ENCODE data around the gene SRSF3.
"Not testable (repeated sequence)": the region's sequence is repeated elsewhere in the genome, so short reads cannot be mapped to it uniquely, and the experiment has no call there.

The SRSF3 gene

GRCh38 chr6:36576578-36576977, 17.6 kb upstream of the SRSF3 start:
- no peak for DNase-seq (ENCODE audit: low spot score)

DNA sequence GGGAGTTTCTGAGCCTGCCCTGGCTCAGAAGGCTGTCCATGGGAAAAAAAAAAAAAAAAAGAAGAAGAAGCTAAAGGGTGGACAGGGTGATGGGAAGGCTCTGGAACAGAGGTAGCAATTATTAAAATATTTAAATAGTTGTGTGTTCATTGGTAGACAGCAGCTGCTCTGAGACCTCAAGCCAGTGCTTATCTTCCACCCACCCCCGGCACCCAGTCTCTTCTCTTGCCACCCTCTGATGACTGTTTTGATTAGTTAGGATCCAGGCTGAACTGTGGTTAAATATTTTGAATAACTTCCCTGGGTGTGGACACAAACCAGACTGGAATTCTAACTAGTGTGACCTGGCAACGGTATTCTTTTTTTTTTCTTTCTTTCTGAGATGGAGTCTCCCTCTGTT, 16.9 kb upstream of the SRSF3 start:
- no peak for DNase-seq (ENCODE audit: low spot score)

- no peak for DNase-seq (ENCODE audit: low spot score)
Measured at GRCh38 chr6:36578030-36578429, 16.1 kb upstream of the SRSF3 start.

DNA sequence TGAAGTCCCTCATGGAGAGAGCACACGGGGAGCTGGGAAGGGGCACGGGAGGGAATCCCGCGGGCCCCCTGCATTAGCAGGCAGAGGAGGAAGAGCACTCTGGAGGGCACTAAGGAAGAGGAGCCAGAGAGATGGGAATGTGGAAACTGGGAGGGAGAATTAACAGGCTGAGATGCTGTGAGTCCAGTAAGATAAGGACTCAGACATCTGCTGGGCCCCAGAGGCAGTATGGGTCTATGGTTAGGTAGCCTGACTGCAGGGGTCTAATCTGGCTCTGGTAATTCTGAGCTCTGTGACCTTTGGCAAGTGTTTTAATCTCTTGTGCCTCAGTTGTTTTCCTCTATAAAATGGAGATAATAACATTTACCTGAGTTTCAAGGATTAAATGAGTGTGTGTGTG, 15.7 kb upstream of the SRSF3 start:
- no peak for DNase-seq (ENCODE audit: low spot score)

DNA sequence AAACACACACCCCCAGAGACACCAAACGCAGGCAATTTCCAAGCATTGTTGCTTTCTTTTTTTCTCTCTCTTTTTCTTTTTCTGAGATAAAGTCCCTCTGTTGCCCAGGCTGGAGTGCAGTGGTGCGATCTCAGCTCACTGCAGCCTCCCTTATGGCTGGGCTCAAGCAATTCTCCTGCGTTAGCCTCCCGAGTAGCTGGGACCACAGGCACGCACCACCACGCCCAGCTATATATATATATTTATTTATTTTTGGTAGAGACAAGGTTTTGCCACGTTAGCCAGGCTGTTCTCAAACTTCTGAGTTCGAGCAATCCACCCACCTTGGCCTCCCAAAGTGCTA, 14.0 kb upstream of the SRSF3 start:
- DNase-seq (ENCODE audit: low spot score) = no peak

DNA sequence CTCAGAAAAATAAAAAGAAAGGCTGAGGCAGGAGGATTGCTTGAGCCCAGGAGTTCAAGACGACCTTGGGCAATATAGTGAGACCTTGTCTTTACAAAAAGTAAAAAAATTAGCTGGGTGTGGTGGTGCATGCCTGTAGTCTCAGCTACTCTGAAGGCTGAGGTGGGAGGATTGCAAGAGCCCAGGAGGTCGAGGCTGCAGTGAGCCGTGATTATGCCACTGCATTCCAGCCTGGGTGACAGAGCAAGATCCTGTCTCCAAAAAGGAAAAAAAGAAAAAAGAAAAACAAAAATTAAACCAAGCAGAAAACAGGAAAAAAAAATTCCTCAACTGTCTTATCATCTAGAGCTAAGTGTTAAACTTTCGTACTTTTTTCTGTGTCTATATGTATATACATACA, 12.4 kb upstream of the SRSF3 start:
- DNase-seq (ENCODE audit: low spot score) = no peak

DNA sequence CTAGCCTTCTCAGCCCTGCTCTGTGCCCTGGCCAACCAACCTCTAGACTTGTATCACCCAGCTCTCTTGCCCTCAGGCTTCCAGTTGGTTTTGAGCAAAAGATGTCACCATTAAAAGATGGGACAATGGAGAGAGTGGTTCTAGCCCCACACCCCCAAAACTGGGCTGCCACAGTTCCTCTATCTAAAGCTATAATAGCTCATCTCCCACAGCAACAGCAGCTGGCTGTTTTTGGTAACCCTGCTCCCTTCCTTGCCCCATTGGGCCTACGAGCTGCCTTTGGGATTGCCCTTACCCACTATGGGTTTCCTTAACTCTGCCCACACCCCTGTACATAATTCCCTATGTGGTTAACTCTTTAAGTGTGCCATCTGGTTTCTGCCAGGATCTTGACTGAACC, 7.6 kb upstream of the SRSF3 start:
- DNase-seq (ENCODE audit: low spot score) = no peak

- DNase-seq (ENCODE audit: low spot score) = not testable (repeated sequence)
Measured at GRCh38 chr6:36589025-36589400, 5.1 kb upstream of the SRSF3 start.

DNA sequence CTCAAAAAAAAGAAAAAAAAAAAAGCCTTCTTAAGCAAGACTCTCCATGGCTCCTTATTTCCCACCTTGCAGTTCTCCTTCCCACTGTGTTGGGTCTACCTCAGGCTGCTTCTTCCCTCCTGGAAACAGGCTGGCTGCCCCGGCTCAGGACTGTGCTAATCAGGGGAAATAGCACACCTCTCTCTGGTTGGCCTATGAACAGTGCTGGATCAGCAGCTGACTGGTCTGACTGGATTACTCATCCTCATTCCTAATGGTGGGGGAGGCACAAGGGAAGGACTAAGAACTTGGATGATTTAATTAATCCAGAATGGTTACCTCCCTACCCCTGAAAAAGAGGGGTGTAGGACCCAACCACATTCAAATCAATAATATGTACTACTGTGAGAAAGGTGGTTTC, 3.9 kb upstream of the SRSF3 start:
- no peak for DNase-seq (ENCODE audit: low spot score)

DNA sequence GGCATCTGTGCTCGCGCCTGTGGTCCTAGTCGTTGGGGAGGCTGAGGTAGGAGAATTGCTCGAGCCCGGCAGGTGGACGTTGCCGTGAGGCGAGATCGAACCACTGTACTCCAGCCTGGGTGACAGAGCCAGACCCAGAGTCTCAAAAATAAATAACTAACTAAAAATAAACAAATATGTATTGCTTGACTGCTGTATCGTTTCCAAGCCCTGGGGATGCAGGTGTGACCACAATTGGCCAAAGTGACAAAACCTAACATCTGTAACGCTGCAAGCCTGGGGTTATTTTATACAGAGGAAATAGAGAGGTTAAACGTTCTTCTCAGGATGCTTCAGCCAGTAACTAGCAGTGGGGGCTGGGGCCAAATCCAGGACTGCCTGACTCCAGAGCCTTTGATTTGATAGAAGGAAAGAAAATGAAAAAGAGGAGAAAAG, 1.9 kb upstream of the SRSF3 start:
- DNase-seq (ENCODE audit: low spot score) = no peak

DNA sequence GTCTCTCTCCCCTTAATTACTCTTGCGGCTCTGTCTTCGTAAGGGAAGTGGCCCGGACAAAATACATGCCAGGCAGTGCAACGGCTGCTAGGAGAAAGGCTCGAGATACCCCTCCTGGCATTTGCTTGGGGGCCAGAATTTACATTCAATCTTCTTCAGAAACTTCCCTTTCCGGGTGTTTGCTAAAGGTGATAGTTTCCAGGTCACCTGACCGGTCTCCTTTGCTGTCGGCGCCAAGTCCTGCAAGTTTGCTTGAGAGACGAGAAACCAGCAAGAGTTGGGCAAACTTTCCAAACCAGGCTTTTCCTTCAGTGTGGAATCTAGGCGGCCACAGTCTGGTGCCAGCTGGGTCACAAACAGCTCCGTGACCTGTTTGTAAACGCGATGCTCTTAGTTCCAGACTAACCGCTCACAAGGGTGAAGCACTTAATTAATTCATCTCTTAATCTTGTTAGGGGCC, 563 bp upstream of the SRSF3 start:
- DNase-seq (ENCODE audit: low spot score) = no peak

DNA sequence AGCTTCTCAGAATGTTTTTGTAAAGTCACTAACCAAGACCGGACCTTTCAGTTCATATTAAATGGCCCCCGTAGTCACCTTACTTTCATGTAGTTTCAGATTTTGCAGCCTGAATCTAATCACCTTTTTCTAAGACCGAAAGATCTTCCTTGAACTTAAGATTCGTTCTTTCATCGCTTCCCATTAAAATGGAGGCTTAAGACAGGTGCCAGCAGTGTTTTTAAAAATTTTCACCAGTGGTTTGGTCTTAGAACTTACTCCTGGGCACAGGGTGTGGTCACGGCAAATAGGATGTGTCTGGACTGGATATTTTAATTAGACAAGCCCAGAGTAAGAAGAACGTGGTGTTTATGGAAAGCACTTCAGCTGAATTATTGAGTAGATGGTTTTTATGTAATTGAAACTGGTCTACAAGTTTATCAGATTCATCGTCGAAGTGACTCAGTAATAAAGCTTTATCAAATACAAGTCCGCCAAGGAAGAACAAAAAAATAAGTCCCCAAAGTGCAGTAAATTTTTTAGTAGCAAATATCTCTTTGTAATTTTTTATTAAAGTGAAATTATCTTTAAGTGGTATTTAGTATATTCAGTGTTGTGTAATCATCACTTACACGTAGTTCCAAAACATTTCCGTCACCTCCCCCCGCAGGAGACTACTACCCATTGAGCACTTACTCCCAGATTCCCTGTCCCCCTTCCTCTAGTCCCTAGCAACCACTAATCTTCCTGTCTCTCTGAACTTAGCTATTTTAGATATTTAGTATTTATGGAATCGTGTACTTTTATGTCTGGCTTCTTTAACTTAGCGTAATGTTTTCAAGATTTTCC, 868 bp downstream of the SRSF3 start:
- DNase-seq (ENCODE audit: low spot score) = peak; percentile 72

DNA sequence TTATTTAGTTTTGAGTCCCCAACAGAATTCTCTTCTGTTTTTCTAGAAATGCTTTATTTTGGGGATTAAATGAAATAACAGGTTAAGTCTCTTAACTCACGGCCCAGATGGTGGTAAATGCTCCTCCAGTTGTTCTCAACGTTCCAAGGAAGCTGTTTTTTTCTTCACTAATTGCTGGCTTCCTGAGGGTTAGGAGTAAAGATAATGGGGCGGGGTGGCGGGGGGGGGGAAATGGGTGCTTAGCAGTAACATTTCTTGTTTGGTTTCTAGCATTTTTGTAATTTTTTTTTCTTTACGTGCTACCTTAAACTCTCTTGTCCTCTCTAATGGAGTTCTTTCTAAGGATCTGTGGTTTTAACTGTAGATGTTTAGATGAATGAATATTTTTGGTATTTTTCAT, 2.2 kb downstream of the SRSF3 start:
- no peak for DNase-seq (ENCODE audit: low spot score)

- DNase-seq (ENCODE audit: low spot score) = no peak
Measured at GRCh38 chr6:36597775-36598174, 3.6 kb downstream of the SRSF3 start.

GRCh38 chr6:36598326-36598725, 4.2 kb downstream of the SRSF3 start:
- DNase-seq (ENCODE audit: low spot score) = no peak

GRCh38 chr6:36598739-36599318, 4.7 kb downstream of the SRSF3 start:
- DNase-seq (ENCODE audit: low spot score) = no peak

GRCh38 chr6:36599791-36600209, 5.6 kb downstream of the SRSF3 start:
- DNase-seq (ENCODE audit: low spot score) = no peak

GRCh38 chr6:36600564-36601146, 6.5 kb downstream of the SRSF3 start:
- DNase-seq (ENCODE audit: low spot score) = no peak

- DNase-seq (ENCODE audit: low spot score) = not testable (repeated sequence)
Measured at GRCh38 chr6:36601818-36602217, 7.7 kb downstream of the SRSF3 start.

GRCh38 chr6:36603222-36604089, 9.3 kb downstream of the SRSF3 start:
- no peak for DNase-seq (ENCODE audit: low spot score)

DNA sequence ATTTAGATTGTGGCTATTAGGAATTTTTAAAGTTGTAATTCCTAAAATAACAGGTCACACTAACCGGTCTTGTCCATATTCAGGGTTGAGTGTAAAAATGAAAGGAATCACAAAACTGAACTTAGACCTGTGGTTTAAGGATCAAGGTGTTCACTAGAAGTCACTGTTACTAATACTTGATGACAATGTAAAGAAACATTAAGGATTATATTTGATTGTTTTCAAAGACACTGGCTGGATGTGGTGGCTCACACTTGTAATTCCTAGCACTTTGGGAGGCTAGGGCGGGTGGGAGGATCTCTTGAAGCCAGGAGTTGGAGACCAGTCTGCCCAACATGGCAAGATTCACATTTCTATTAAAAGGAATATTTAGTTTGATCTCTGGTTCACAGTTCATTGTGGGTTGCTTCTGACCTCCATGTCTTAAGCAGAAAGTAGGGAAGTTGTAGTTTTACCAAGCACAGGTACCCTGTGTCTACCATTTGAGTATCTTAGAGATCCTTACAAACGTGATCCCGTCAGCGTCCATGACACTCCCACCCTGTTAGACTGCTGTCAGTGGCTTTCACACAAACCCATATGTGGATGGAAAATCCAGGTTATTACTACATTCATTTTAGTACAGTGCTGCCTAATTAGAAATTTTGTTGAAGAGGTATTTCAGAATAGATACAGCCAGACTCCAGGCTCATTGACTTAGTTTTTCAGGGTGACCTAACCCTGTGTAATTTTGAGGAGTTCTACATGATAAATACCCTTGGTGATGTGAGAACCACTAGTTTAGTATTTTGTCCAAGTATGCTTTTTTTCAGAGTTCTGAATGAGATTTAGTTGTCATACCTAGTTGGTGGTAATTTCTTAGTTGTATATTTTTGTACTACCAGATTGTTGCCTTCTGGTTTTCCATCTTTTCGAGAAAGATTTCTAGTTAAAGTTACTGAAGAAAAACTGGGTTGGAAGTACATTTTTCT, 10.2 kb downstream of the SRSF3 start:
- no peak for DNase-seq (ENCODE audit: low spot score)
